Measurements from ENCODE around the gene SBK2. TPM values are rescaled to one million over a fixed set of nuclear protein-coding genes. Genes with fewer than 3 reads are reported as not detected.

SBK2 gene
- polyA plus RNA-seq, 1 donor from 2014 or later = not detected

DNA sequence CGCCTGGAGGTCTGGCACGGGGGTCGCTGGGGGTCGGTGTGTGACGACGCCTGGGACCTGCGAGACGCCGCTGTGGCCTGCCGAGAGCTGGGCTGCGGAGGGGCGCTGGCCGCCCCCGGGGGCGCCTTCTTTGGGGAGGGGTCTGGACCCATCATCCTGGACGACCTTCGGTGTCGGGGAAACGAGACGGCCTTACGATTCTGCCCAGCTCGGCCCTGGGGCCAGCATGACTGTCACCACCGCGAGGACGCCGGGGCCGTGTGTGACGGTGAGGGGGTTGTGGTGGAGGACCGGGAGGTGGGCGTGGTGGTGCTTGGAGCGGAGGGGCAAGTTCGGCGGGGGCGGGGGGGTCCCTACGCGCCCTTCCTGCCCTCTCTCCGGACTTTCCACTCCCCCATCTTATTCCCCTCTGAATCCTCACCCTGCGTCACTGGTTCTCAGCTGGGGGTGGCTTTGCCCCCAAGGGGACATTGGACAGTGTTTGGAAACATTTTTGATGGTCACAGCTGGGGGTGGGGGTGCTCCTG lies 43.2 kb downstream of the SBK2 start:
- Histone ChIP-seq H3K9ac (ENCODE audit: low read length) (no peak overlapping the region), H2AFZ (ENCODE audit: low read depth, low read length) (no peak overlapping the region), H3K36me3 (ENCODE audit: insufficient read depth, low read length) (no peaks in the 10 kb centered on the region), H3K9me2 (ENCODE audit: insufficient read depth, low read length) (no peaks in the 10 kb centered on the region), H3K27ac (ENCODE audit: low read length) (no peak overlapping the region), H3K4me2 (ENCODE audit: low read length) (no peak overlapping the region), H3K27me3 (ENCODE audit: insufficient read depth, low read depth, low read length) (no peaks in the 10 kb centered on the region), H3K79me2 (replicated peaks; ENCODE audit: insufficient read depth, low read length) (no peaks in the 10 kb centered on the region), H3F3A (ENCODE audit: insufficient read depth, low read length, poor library complexity, severe bottlenecking) (no peaks in the 10 kb centered on the region), H3K4me3 (ENCODE audit: low read length) (no peak overlapping the region), H3K9me3 (ENCODE audit: low read length) (no peaks in the 10 kb centered on the region), H4K20me1 (ENCODE audit: insufficient read depth) (no peaks in the 10 kb centered on the region)
- no peak for TF ChIP-seq TAF1 (IDR thresholded peaks at IDR 0.05; ENCODE audit: low read depth)
- TF ChIP-seq RAD21 (conservative IDR thresholded peaks at IDR 0.05) = no peak

GRCh38 chr19:55493052-55493644 lies 43.8 kb downstream of the SBK2 start:
- H3K9me2 ChIP-seq (ENCODE audit: insufficient read depth, low read length) = no peaks in the 10 kb centered on the region
- H3K4me3 ChIP-seq (ENCODE audit: low read length) = no peak overlapping the region
- H3K79me2 ChIP-seq (replicated peaks; ENCODE audit: insufficient read depth, low read length) = no peaks in the 10 kb centered on the region
- H3K9me3 ChIP-seq (ENCODE audit: low read length) = no peaks in the 10 kb centered on the region
- H3K4me2 ChIP-seq (ENCODE audit: low read length) = no peak overlapping the region
- H3K36me3 ChIP-seq (ENCODE audit: insufficient read depth, low read length) = no peaks in the 10 kb centered on the region
- H3K27ac ChIP-seq (ENCODE audit: low read length) = no peak overlapping the region
- TF ChIP-seq MXI1 (conservative IDR thresholded peaks at IDR 0.05; ENCODE audit: poor library complexity, severe bottlenecking) = no peak
- TF ChIP-seq, protein P1, sequence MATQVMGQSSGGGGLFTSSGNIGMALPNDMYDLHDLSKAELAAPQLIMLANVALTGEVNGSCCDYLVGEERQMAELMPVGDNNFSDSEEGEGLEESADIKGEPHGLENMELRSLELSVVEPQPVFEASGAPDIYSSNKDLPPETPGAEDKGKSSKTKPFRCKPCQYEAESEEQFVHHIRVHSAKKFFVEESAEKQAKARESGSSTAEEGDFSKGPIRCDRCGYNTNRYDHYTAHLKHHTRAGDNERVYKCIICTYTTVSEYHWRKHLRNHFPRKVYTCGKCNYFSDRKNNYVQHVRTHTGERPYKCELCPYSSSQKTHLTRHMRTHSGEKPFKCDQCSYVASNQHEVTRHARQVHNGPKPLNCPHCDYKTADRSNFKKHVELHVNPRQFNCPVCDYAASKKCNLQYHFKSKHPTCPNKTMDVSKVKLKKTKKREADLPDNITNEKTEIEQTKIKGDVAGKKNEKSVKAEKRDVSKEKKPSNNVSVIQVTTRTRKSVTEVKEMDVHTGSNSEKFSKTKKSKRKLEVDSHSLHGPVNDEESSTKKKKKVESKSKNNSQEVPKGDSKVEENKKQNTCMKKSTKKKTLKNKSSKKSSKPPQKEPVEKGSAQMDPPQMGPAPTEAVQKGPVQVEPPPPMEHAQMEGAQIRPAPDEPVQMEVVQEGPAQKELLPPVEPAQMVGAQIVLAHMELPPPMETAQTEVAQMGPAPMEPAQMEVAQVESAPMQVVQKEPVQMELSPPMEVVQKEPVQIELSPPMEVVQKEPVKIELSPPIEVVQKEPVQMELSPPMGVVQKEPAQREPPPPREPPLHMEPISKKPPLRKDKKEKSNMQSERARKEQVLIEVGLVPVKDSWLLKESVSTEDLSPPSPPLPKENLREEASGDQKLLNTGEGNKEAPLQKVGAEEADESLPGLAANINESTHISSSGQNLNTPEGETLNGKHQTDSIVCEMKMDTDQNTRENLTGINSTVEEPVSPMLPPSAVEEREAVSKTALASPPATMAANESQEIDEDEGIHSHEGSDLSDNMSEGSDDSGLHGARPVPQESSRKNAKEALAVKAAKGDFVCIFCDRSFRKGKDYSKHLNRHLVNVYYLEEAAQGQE (IDR thresholded peaks at IDR 0.05; ENCODE audit: borderline replicate concordance) = no peak
- no peak for TF ChIP-seq POLR2AphosphoS5 (IDR thresholded peaks at IDR 0.05)
- TF ChIP-seq, protein P2, sequence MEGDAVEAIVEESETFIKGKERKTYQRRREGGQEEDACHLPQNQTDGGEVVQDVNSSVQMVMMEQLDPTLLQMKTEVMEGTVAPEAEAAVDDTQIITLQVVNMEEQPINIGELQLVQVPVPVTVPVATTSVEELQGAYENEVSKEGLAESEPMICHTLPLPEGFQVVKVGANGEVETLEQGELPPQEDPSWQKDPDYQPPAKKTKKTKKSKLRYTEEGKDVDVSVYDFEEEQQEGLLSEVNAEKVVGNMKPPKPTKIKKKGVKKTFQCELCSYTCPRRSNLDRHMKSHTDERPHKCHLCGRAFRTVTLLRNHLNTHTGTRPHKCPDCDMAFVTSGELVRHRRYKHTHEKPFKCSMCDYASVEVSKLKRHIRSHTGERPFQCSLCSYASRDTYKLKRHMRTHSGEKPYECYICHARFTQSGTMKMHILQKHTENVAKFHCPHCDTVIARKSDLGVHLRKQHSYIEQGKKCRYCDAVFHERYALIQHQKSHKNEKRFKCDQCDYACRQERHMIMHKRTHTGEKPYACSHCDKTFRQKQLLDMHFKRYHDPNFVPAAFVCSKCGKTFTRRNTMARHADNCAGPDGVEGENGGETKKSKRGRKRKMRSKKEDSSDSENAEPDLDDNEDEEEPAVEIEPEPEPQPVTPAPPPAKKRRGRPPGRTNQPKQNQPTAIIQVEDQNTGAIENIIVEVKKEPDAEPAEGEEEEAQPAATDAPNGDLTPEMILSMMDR (IDR thresholded peaks at IDR 0.05; ENCODE audit: poor library complexity, severe bottlenecking) = no peak
- TF ChIP-seq EP300 (conservative IDR thresholded peaks at IDR 0.05; ENCODE audit: poor library complexity, severe bottlenecking) = no peak
- no peak for TF ChIP-seq SMC3 (conservative IDR thresholded peaks at IDR 0.05; ENCODE audit: poor library complexity)
- TF ChIP-seq TAF1 (IDR thresholded peaks at IDR 0.05; ENCODE audit: low read depth) = no peak
- no peak for TF ChIP-seq EZH2 (IDR thresholded peaks at IDR 0.05; ENCODE audit: borderline replicate concordance, insufficient read depth, low read length, poor library complexity, severe bottlenecking)
- no peak for TF ChIP-seq RAD21 (conservative IDR thresholded peaks at IDR 0.05)
- H3K9ac ChIP-seq (ENCODE audit: low read length) = no peak overlapping the region
- no peaks in the 10 kb centered on the region for H3K27me3 ChIP-seq (ENCODE audit: insufficient read depth, low read depth, low read length)
- no peak overlapping the region for H2AFZ ChIP-seq (ENCODE audit: low read depth, low read length)
- no peaks in the 10 kb centered on the region for H4K20me1 ChIP-seq (ENCODE audit: insufficient read depth)
- no peaks in the 10 kb centered on the region for H3F3A ChIP-seq (ENCODE audit: insufficient read depth, low read length, poor library complexity, severe bottlenecking)
